Karpas-422 (cell line): ENCODE results near the gene RNF41. TPM values are rescaled to one million over a fixed set of nuclear protein-coding genes. Genes with fewer than 3 reads are reported as not detected.
A peak's percentile ranks its signal among the peaks of the same experiment; 100 is the strongest.

Experiments
- DNase-seq: peaks from one replicate; pipeline ENCODE4 v3.0.0-alpha.2; 2015
- H2AFZ ChIP-seq: fragments of 200-600 bp; sonication (generic); 2 replicates; pipeline ENCODE4 v1.6.1; 2014; ENCODE audit warnings: antibody characterized with exemption, low read length, mixed read lengths
- H3K27ac ChIP-seq: fragments of 200-600 bp; sonication (generic); 2 replicates; pipeline ENCODE4 v1.5.1; 2014; ENCODE audit warnings: mild to moderate bottlenecking, low read length, moderate library complexity
- H3K27me3 ChIP-seq: fragments of 200-600 bp; sonication (generic); 2 replicates; pipeline ENCODE4 v1.6.1; 2014; ENCODE audit warnings: low read length, mixed read lengths
- H3K36me3 ChIP-seq: fragments of 200-600 bp; sonication (generic); 2 replicates; pipeline ENCODE4 v1.6.1; 2014; ENCODE audit warnings: low read length, mixed read lengths; ENCODE audit not compliant: insufficient read depth
- H3K4me1 ChIP-seq: fragments of 200-600 bp; sonication (generic); 2 replicates; pipeline ENCODE4 v1.6.1; 2014; ENCODE audit warnings: mild to moderate bottlenecking, low read length, mixed read lengths
- H3K4me2 ChIP-seq: fragments of 200-600 bp; sonication (generic); 2 replicates; pipeline ENCODE4 v1.6.1; 2014; ENCODE audit warnings: low read length, low read depth, mild to moderate bottlenecking; ENCODE audit not compliant: poor library complexity, severe bottlenecking
- H3K4me3 ChIP-seq: fragments of 200-600 bp; sonication (generic); 2 replicates; pipeline ENCODE4 v1.5.1; 2014; ENCODE audit warnings: mild to moderate bottlenecking, antibody characterized with exemption, low read length, mixed read lengths
- H3K79me2 ChIP-seq: fragments of 200-600 bp; sonication (generic); 2 replicates; pipeline ENCODE4 v1.6.1; 2014; ENCODE audit warnings: mild to moderate bottlenecking, low read length, mixed read lengths
- H3K9ac ChIP-seq: fragments of 200-600 bp; sonication (generic); 2 replicates; pipeline ENCODE4 v1.6.0; 2014; ENCODE audit warnings: low read length
- H3K9me2 ChIP-seq: fragments of 200-600 bp; sonication (generic), shearing (Covaris generic); replicated peaks from 2 replicates; pipeline ENCODE4 v1.6.0; 2014; ENCODE audit warnings: mild to moderate bottlenecking, low read length, moderate library complexity; ENCODE audit not compliant: insufficient read depth
- H3K9me3 ChIP-seq: fragments of 300-700, 200-600 bp; sonication (generic); 2 replicates; pipeline ENCODE4 v1.6.1; 2014; ENCODE audit warnings: low read length, mixed read lengths
- H4K20me1 ChIP-seq: fragments of 200-600 bp; sonication (generic); 2 replicates; pipeline ENCODE4 v1.6.1; 2014; ENCODE audit warnings: mild to moderate bottlenecking, antibody characterized with exemption, low read length, low read depth; ENCODE audit not compliant: insufficient read depth
- total RNA-seq: library from RNA; depleted of rRNA; stranded (reverse); fragments of >200 nt; shearing (Covaris generic); gene quantifications from 2 replicates; pipeline ENCODE4 v1.2.3, GENCODE V29; 2014; ENCODE audit warnings: low replicate concordance

Gene RNF41
- total RNA-seq, 1 experiment from 2014 or later, result 52.0 TPM

GRCh38 chr12:56213878-56214277 lies 7.8 kb downstream of the RNF41 start:
- no peak for DNase-seq
- H3K27me3 ChIP-seq, result no peaks in the 10 kb centered on the region
- no peak overlapping the region for H3K4me3 ChIP-seq
- H3K79me2 ChIP-seq, result peaks cover 19% of the 10 kb centered on the region
- H3K27ac ChIP-seq, result no peak overlapping the region
- no peaks in the 10 kb centered on the region for H3K9me2 ChIP-seq
- no peak overlapping the region for H3K9ac ChIP-seq
- H3K36me3 ChIP-seq, result peaks cover 34% of the 10 kb centered on the region
- no peaks in the 10 kb centered on the region for H3K9me3 ChIP-seq
- H3K4me1 ChIP-seq, result no peaks in the 10 kb centered on the region
- H3K4me2 ChIP-seq, result no peak overlapping the region
- no peak overlapping the region for H2AFZ ChIP-seq
- H4K20me1 ChIP-seq, result no peaks in the 10 kb centered on the region

GRCh38 chr12:56212361-56212760 lies 9.4 kb downstream of the RNF41 start:
- Histone ChIP-seq H3K9me3 (no peaks in the 10 kb centered on the region), H3K4me3 (no peak overlapping the region), H3K79me2 (peaks cover 11% of the 10 kb centered on the region), H3K4me2 (no peak overlapping the region), H4K20me1 (no peaks in the 10 kb centered on the region), H3K9ac (no peak overlapping the region), H3K9me2 (no peaks in the 10 kb centered on the region), H3K27ac (no peak overlapping the region), H3K4me1 (peaks cover 10% of the 10 kb centered on the region), H3K27me3 (no peaks in the 10 kb centered on the region), H2AFZ (no peak overlapping the region), H3K36me3 (peaks cover 41% of the 10 kb centered on the region)
- DNase-seq, result no peak

GRCh38 chr12:56208006-56208405 lies 13.7 kb downstream of the RNF41 start:
- Histone ChIP-seq H4K20me1 (no peaks in the 10 kb centered on the region), H3K9me3 (no peaks in the 10 kb centered on the region), H3K9ac (no peak overlapping the region), H3K4me3 (no peak overlapping the region), H3K79me2 (no peaks in the 10 kb centered on the region), H2AFZ (no peak overlapping the region), H3K36me3 (peaks cover 41% of the 10 kb centered on the region), H3K9me2 (no peaks in the 10 kb centered on the region), H3K4me2 (no peak overlapping the region), H3K4me1 (peaks cover 30% of the 10 kb centered on the region), H3K27ac (peak overlapping the region; percentile 67), H3K27me3 (no peaks in the 10 kb centered on the region)
- DNase-seq, result peak; percentile 61

GRCh38 chr12:56206452-56207166 lies 15.1 kb downstream of the RNF41 start:
- Histone ChIP-seq H3K9ac (no peak overlapping the region), H3K27me3 (no peaks in the 10 kb centered on the region), H2AFZ (no peak overlapping the region), H3K79me2 (no peaks in the 10 kb centered on the region), H3K27ac (no peak overlapping the region), H3K9me3 (no peaks in the 10 kb centered on the region), H3K4me1 (peaks cover 30% of the 10 kb centered on the region), H4K20me1 (no peaks in the 10 kb centered on the region), H3K9me2 (no peaks in the 10 kb centered on the region), H3K4me2 (no peak overlapping the region), H3K4me3 (no peak overlapping the region), H3K36me3 (peaks cover 29% of the 10 kb centered on the region; the same call in 1 of the 2 replicates)
- DNase-seq, result peak; percentile 75

- Histone ChIP-seq H3K4me1 (peaks cover 30% of the 10 kb centered on the region), H3K27ac (peak overlapping the region; percentile 18), H3K9ac (no peak overlapping the region), H3K27me3 (no peaks in the 10 kb centered on the region), H2AFZ (no peak overlapping the region), H3K4me2 (peak overlapping the region; percentile 28), H3K9me3 (no peaks in the 10 kb centered on the region), H3K4me3 (no peak overlapping the region), H3K79me2 (no peaks in the 10 kb centered on the region), H3K9me2 (no peaks in the 10 kb centered on the region), H3K36me3 (peaks cover 29% of the 10 kb centered on the region; the same call in 1 of the 2 replicates), H4K20me1 (no peaks in the 10 kb centered on the region)
- DNase-seq, result peak; percentile 60
Observed at GRCh38 chr12:56205445-56205844, 16.3 kb downstream of the RNF41 start.

GRCh38 chr12:56204275-56204674 lies 17.4 kb downstream of the RNF41 start:
- no peaks in the 10 kb centered on the region for H4K20me1 ChIP-seq
- no peaks in the 10 kb centered on the region for H3K9me2 ChIP-seq
- no peak overlapping the region for H2AFZ ChIP-seq
- no peak overlapping the region for H3K4me3 ChIP-seq
- DNase-seq, result no peak
- no peak overlapping the region for H3K4me2 ChIP-seq
- H3K9ac ChIP-seq, result no peak overlapping the region
- no peaks in the 10 kb centered on the region for H3K9me3 ChIP-seq
- peaks cover 20% of the 10 kb centered on the region; the same call in 1 of the 2 replicates for H3K36me3 ChIP-seq
- H3K27me3 ChIP-seq, result no peaks in the 10 kb centered on the region
- H3K4me1 ChIP-seq, result peaks cover 30% of the 10 kb centered on the region
- H3K27ac ChIP-seq, result no peak overlapping the region
- no peaks in the 10 kb centered on the region for H3K79me2 ChIP-seq

GRCh38 chr12:56202838-56203237 lies 18.9 kb downstream of the RNF41 start:
- Histone ChIP-seq H3K27ac (no peak overlapping the region), H3K79me2 (no peaks in the 10 kb centered on the region), H3K4me3 (no peak overlapping the region), H4K20me1 (no peaks in the 10 kb centered on the region), H3K4me2 (no peak overlapping the region), H3K9me2 (no peaks in the 10 kb centered on the region), H2AFZ (no peak overlapping the region), H3K9ac (no peak overlapping the region), H3K36me3 (peaks cover 18% of the 10 kb centered on the region; the same call in 1 of the 2 replicates), H3K27me3 (no peaks in the 10 kb centered on the region), H3K4me1 (peaks cover 25% of the 10 kb centered on the region), H3K9me3 (no peaks in the 10 kb centered on the region)
- no peak for DNase-seq

- Histone ChIP-seq H3K9me3 (no peaks in the 10 kb centered on the region), H2AFZ (no peak overlapping the region), H3K4me2 (no peak overlapping the region), H3K4me3 (no peak overlapping the region), H3K9ac (no peak overlapping the region), H3K79me2 (no peaks in the 10 kb centered on the region), H3K27me3 (no peaks in the 10 kb centered on the region), H3K9me2 (no peaks in the 10 kb centered on the region), H3K27ac (no peak overlapping the region), H3K36me3 (peaks cover 13% of the 10 kb centered on the region; the same call in 1 of the 2 replicates), H4K20me1 (no peaks in the 10 kb centered on the region), H3K4me1 (peaks cover 20% of the 10 kb centered on the region)
- no peak for DNase-seq
Observed at GRCh38 chr12:56202366-56202765, 19.4 kb downstream of the RNF41 start.
